ENCODE data around the gene ARHGAP40. TPM values are rescaled to one million over a fixed set of nuclear protein-coding genes. Genes with fewer than 3 reads are reported as not detected.

ARHGAP40 gene
- total RNA-seq, 1 experiment from 2014 or later: 0.14 TPM

GRCh38 chr20:38623061-38623460 lies 21.5 kb downstream of the ARHGAP40 start:
- no peak for TF ChIP-seq CTCF (IDR thresholded peaks at IDR 0.05; ENCODE audit: insufficient read depth in 1 of 2, low read depth in 1 of 2, low read length in 1 of 2, severe bottlenecking in 1 of 2, unreplicated experiment in 1 of 2)
- no peak overlapping the region for H3K27ac Mint-ChIP-seq (ENCODE audit: unreplicated experiment)
- Histone ChIP-seq H3K4me1 (no peaks in the 10 kb centered on the region), H3K27me3 (replicated peaks; ENCODE audit: control insufficient read depth, insufficient read depth, low read length) (peaks cover 3% of the 10 kb centered on the region; the same call in 1 of the 2 replicates), H3K9me3 (no peaks in the 10 kb centered on the region), H3K4me3 (ENCODE audit: low read depth, low read length) (no peak overlapping the region), H3K36me3 (ENCODE audit: control insufficient read depth, insufficient read depth, low read length) (no peaks in the 10 kb centered on the region)
- peaks cover 13% of the 10 kb centered on the region for H3K27me3 Mint-ChIP-seq (ENCODE audit: insufficient read depth, unreplicated experiment)
- no peak for DNase-seq
- peaks cover 9% of the 10 kb centered on the region for H3K9me3 Mint-ChIP-seq (ENCODE audit: unreplicated experiment)
- no peaks in the 10 kb centered on the region for H3K4me1 Mint-ChIP-seq (ENCODE audit: low read depth, unreplicated experiment)
- intact Hi-C loops (cut with micrococcal nuclease; ENCODE audit: unreplicated experiment): no loop called here
- no peak overlapping the region for H3K4me3 Mint-ChIP-seq (ENCODE audit: unreplicated experiment)
- H3K36me3 Mint-ChIP-seq (ENCODE audit: insufficient read depth, unreplicated experiment): no peaks in the 10 kb centered on the region
- ChIA-PET POLR2A (no interaction called here), CTCF (no interaction called here)
- no TSS peak for BruUV-seq (replicated peaks)

- no peak for DNase-seq
- Mint-ChIP-seq H3K27ac (ENCODE audit: unreplicated experiment) (no peak overlapping the region), H3K4me3 (ENCODE audit: unreplicated experiment) (no peak overlapping the region), H3K36me3 (ENCODE audit: insufficient read depth, unreplicated experiment) (no peaks in the 10 kb centered on the region), H3K4me1 (ENCODE audit: low read depth, unreplicated experiment) (no peaks in the 10 kb centered on the region), H3K27me3 (ENCODE audit: insufficient read depth, unreplicated experiment) (peaks cover 9% of the 10 kb centered on the region), H3K9me3 (ENCODE audit: unreplicated experiment) (peaks cover 9% of the 10 kb centered on the region)
- intact Hi-C loops (cut with micrococcal nuclease; ENCODE audit: unreplicated experiment): no loop called here
- TF ChIP-seq CTCF (IDR thresholded peaks at IDR 0.05; ENCODE audit: insufficient read depth in 1 of 2, low read depth in 1 of 2, low read length in 1 of 2, severe bottlenecking in 1 of 2, unreplicated experiment in 1 of 2): no peak
- H3K36me3 ChIP-seq (ENCODE audit: control insufficient read depth, insufficient read depth, low read length): no peaks in the 10 kb centered on the region
- ChIA-PET POLR2A (no interaction called here), CTCF (no interaction called here)
- H3K9me3 ChIP-seq: no peaks in the 10 kb centered on the region
- H3K4me3 ChIP-seq (ENCODE audit: low read depth, low read length): no peak overlapping the region
- no peaks in the 10 kb centered on the region for H3K4me1 ChIP-seq
- H3K27me3 ChIP-seq (replicated peaks; ENCODE audit: control insufficient read depth, insufficient read depth, low read length): peaks cover 3% of the 10 kb centered on the region; the same call in 1 of the 2 replicates
- BruUV-seq (replicated peaks): no TSS peak
Measured at GRCh38 chr20:38624084-38624483, 22.5 kb downstream of the ARHGAP40 start.

- intact Hi-C loops (cut with micrococcal nuclease; ENCODE audit: unreplicated experiment): no loop called here
- no TSS peak for BruUV-seq (replicated peaks)
- TF ChIP-seq CTCF (IDR thresholded peaks at IDR 0.05; ENCODE audit: insufficient read depth in 1 of 2, low read depth in 1 of 2, low read length in 1 of 2, severe bottlenecking in 1 of 2, unreplicated experiment in 1 of 2): no peak
- H3K27me3 Mint-ChIP-seq (ENCODE audit: insufficient read depth, unreplicated experiment): peaks cover 7% of the 10 kb centered on the region
- no peak overlapping the region for H3K4me3 ChIP-seq (ENCODE audit: low read depth, low read length)
- no peak overlapping the region for H3K4me3 Mint-ChIP-seq (ENCODE audit: unreplicated experiment)
- H3K27ac Mint-ChIP-seq (ENCODE audit: unreplicated experiment): no peak overlapping the region
- no peaks in the 10 kb centered on the region for H3K9me3 ChIP-seq
- no peaks in the 10 kb centered on the region for H3K36me3 Mint-ChIP-seq (ENCODE audit: insufficient read depth, unreplicated experiment)
- no peaks in the 10 kb centered on the region for H3K4me1 Mint-ChIP-seq (ENCODE audit: low read depth, unreplicated experiment)
- ChIA-PET CTCF (no interaction called here), POLR2A (no interaction called here)
- peaks cover 9% of the 10 kb centered on the region for H3K9me3 Mint-ChIP-seq (ENCODE audit: unreplicated experiment)
- no peak for DNase-seq
- H3K36me3 ChIP-seq (ENCODE audit: control insufficient read depth, insufficient read depth, low read length): no peaks in the 10 kb centered on the region
- H3K4me1 ChIP-seq: no peaks in the 10 kb centered on the region
- H3K27me3 ChIP-seq (replicated peaks; ENCODE audit: control insufficient read depth, insufficient read depth, low read length): peaks cover 2% of the 10 kb centered on the region; the same call in 1 of the 2 replicates
Measured at GRCh38 chr20:38625896-38626295, 24.3 kb downstream of the ARHGAP40 start.
